Neural progenitor cell (in vitro differentiated cells): Measurements from ENCODE around the gene RAB39A. TPM values are rescaled to one million over a fixed set of nuclear protein-coding genes. Genes with fewer than 3 reads are reported as not detected.

Experiments
- DNase-seq: peaks from one replicate; pipeline ENCODE4 v3.0.0-alpha.2; 2016; ENCODE audit warnings: low spot score
- H2AFZ ChIP-seq: fragments of 200-600 bp; sonication (generic); replicated peaks from 2 replicates; pipeline ENCODE4 v1.6.1; 2016; ENCODE audit warnings: antibody characterized with exemption
- H3F3A ChIP-seq: fragments of 200-600 bp; sonication (generic); 2 replicates; pipeline ENCODE4 v1.6.1; 2016; ENCODE audit warnings: antibody characterized with exemption, low read depth
- H3K27ac ChIP-seq: fragments of 200-600 bp; sonication (generic); 2 replicates; pipeline ENCODE4 v1.5.1; 2016; ENCODE audit warnings: mild to moderate bottlenecking
- H3K27me3 ChIP-seq: fragments of 200-600 bp; sonication (generic); 2 replicates; pipeline ENCODE4 v1.6.1; 2016; ENCODE audit warnings: mild to moderate bottlenecking, moderate library complexity
- H3K36me3 ChIP-seq: fragments of 200-600 bp; sonication (generic); 2 replicates; pipeline ENCODE4 v1.5.1; 2016
- H3K4me1 ChIP-seq: fragments of 200-600 bp; sonication (generic); 2 replicates; pipeline ENCODE4 v1.6.1; 2016; ENCODE audit warnings: mixed run types
- H3K4me2 ChIP-seq: fragments of 200-600 bp; sonication (generic); 2 replicates; pipeline ENCODE4 v1.6.1; 2016
- H3K4me3 ChIP-seq: fragments of 200-600 bp; sonication (generic); 2 replicates; pipeline ENCODE4 v1.5.1; 2016
- H3K79me2 ChIP-seq: fragments of 200-600 bp; sonication (generic); 2 replicates; pipeline ENCODE4 v1.6.1; 2016; ENCODE audit warnings: low read depth
- H3K9ac ChIP-seq: fragments of 200-600 bp; sonication (generic); 2 replicates; pipeline ENCODE4 v1.6.1; 2016
- H3K9me3 ChIP-seq: fragments of 200-600 bp; sonication (generic); 2 replicates; pipeline ENCODE4 v1.5.1; 2016; ENCODE audit warnings: low read depth
- H4K20me1 ChIP-seq: fragments of 200-600 bp; sonication (generic); 2 replicates; pipeline ENCODE4 v1.6.1; 2016; ENCODE audit warnings: low read depth
- H3K27ac Mint-ChIP-seq: 3 replicates; pipeline ENCODE4 v1.8.0; 2021; ENCODE audit warnings: mixed read lengths
- H3K27me3 Mint-ChIP-seq: 2 replicates; pipeline ENCODE4 v1.8.0; 2022; ENCODE audit warnings: low read depth, mild to moderate bottlenecking, inconsistent platforms, moderate library complexity, mixed read lengths; ENCODE audit not compliant: insufficient read depth
- H3K36me3 Mint-ChIP-seq: 3 replicates; pipeline ENCODE4 v1.8.0; 2021; ENCODE audit warnings: mixed read lengths
- H3K4me1 Mint-ChIP-seq: 3 replicates; pipeline ENCODE4 v1.8.0; 2021; ENCODE audit warnings: mixed read lengths
- H3K4me3 Mint-ChIP-seq: 3 replicates; pipeline ENCODE4 v1.8.0; 2021; ENCODE audit warnings: mild to moderate bottlenecking, moderate library complexity, mixed read lengths
- H3K9me3 Mint-ChIP-seq: 3 replicates; pipeline ENCODE4 v1.8.0; 2020; ENCODE audit warnings: mixed read lengths
- EZH2 ChIP-seq: fragments of 200-600 bp; sonication (generic); IDR thresholded peaks from 2 replicates; pipeline ENCODE4 v1.6.1; 2017; ENCODE audit warnings: antibody characterized with exemption, mild to moderate bottlenecking, moderate library complexity
- EZH2phosphoT487 ChIP-seq: fragments of 200-600 bp; sonication (generic); IDR thresholded peaks from 2 replicates; pipeline ENCODE4 v1.6.1; 2017; ENCODE audit warnings: antibody characterized with exemption
- total RNA-seq: library from RNA; depleted of rRNA; stranded (reverse); fragments of >200 nt; gene quantifications from 2 replicates; pipeline ENCODE4 v1.2.3, GENCODE V29; 2015; ENCODE audit warnings: low replicate concordance
- TF ChIP-seq, protein P1 (sequence below): fragments of 200-600 bp; sonication (generic); IDR thresholded peaks from 2 replicates; pipeline ENCODE4 v1.5.1; 2017; ENCODE audit warnings: antibody characterized with exemption, mild to moderate bottlenecking

Gene RAB39A
- total RNA-seq, 1 donor from 2014 or later, result 13.2 TPM

DNA sequence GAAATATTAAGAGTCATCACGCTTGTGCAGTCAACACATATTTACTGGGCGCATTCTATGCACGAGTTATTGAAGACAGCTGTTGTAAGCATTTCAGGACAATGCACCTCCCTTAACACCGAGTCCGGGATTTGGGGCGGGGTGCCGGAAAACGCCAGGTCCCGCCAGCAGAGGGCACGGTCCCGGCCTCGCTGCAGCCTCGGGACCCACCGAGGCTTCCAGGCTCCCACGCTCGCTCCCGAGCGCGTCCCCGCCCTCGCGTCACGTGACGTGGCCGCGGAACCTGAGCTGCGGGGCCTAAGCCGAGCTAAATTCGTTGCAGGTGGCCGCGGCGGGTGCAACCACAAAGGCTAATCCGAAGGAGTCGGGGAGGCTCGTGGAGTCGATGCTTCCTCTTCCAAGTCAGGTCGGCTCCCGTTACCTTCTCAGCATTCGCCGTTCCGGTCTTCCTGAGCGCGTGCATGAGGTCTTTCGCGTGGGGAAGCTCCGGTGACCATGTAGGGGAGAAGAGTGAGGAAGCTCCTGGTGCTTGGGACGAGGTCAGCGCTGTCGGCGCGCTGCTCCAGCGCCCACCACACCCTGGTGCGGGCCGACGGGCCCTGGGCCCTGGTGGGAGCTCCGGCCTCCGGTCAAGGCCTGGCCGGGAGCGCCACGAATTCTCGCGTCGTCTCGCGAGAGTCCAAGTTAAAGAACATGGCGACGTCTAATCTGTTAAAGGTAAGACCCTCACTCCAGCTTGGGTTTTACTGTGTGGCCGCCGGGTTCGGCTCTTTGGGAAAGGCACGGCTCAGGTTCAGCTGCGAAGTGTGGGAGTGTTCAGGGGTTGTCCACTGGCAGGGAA is 80.6 kb downstream of the RAB39A start, which contains the start of gene CUL5:
TSS of gene CUL5 (plus strand) at position 243 of the 841 bp plus-strand sequence. CDS start at position 694, 451 bp downstream.
- Histone ChIP-seq H3K4me2 (peak within 1 kb of the TSS; percentile 99), H4K20me1 (peaks cover 36% of the 10 kb centered on the region), H3K9ac (peak within 1 kb of the TSS; percentile 96), H3K9me3 (no peaks in the 10 kb centered on the region), H2AFZ (peak within 1 kb of the TSS; percentile 86), H3K27me3 (no peaks in the 10 kb centered on the region), H3K79me2 (peaks cover 50% of the 10 kb centered on the region), H3K27ac (peak within 1 kb of the TSS; percentile 92), H3F3A (peaks cover 5% of the 10 kb centered on the region), H3K4me3 (peak within 1 kb of the TSS; percentile 67), H3K4me1 (peaks cover 21% of the 10 kb centered on the region), H3K36me3 (no peaks in the 10 kb centered on the region)
- Mint-ChIP-seq H3K27me3 (peaks cover 4% of the 10 kb centered on the region), H3K27ac (peak within 1 kb of the TSS; percentile 99), H3K4me1 (peaks cover 13% of the 10 kb centered on the region), H3K9me3 (no peaks in the 10 kb centered on the region), H3K4me3 (peak within 1 kb of the TSS; percentile 99), H3K36me3 (no peaks in the 10 kb centered on the region)
- peak; percentile 95 for DNase-seq
- TF ChIP-seq EZH2, result no peak
- TF ChIP-seq, protein P1, sequence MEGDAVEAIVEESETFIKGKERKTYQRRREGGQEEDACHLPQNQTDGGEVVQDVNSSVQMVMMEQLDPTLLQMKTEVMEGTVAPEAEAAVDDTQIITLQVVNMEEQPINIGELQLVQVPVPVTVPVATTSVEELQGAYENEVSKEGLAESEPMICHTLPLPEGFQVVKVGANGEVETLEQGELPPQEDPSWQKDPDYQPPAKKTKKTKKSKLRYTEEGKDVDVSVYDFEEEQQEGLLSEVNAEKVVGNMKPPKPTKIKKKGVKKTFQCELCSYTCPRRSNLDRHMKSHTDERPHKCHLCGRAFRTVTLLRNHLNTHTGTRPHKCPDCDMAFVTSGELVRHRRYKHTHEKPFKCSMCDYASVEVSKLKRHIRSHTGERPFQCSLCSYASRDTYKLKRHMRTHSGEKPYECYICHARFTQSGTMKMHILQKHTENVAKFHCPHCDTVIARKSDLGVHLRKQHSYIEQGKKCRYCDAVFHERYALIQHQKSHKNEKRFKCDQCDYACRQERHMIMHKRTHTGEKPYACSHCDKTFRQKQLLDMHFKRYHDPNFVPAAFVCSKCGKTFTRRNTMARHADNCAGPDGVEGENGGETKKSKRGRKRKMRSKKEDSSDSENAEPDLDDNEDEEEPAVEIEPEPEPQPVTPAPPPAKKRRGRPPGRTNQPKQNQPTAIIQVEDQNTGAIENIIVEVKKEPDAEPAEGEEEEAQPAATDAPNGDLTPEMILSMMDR, result peak; percentile 88
- peak; percentile 14 for TF ChIP-seq EZH2phosphoT487

DNA sequence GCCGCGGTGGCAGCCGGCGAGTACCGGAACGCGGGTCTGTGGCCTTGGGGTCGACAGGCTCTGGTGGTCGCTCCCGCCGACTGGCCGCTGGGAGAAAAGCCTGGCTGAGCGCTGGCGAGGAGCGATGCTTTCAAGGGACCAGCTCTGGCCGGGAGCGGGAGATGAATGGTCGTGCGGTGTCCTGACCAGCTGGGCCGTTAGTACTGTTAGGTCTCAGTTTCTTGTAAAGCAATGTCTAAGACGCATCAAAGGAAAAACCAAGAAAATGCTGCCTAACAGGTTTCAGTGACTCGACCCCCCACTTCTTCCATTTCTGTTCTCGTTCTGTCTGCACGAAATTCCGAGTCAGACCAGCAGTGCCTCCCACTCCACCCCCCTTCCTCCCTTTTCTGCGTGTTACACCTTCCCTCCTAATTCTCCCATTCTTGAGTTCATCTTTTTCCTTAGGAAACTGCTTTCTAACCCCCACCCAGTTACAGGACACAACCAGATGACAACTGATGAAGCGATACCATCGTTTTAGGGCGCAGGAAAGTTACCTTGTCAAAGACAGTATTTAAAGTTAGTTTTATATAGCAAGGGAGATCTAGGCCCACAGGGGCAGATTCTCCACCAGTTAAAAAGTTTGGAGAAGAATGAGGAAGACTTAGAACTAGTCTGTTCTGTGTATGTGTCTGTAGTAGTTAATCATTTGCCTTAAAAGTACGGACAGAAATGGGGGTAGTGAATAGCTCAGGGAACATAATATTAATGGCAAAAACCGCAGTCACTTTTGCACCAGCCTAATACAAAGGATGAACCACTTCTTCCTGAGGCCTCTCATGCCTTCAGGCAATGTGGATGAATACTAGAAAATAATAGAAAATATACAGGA is 81.5 kb downstream of the RAB39A start:
- peak overlapping the region; percentile 99 for H3K27ac Mint-ChIP-seq
- no peaks in the 10 kb centered on the region for H3K9me3 ChIP-seq
- no peaks in the 10 kb centered on the region for H3K27me3 ChIP-seq
- no peaks in the 10 kb centered on the region for H3K36me3 Mint-ChIP-seq
- H3K4me2 ChIP-seq, result peak overlapping the region; percentile 99
- H3K9ac ChIP-seq, result peak overlapping the region; percentile 96
- H3K4me1 ChIP-seq, result peaks cover 24% of the 10 kb centered on the region
- H3K36me3 ChIP-seq, result no peaks in the 10 kb centered on the region
- peaks cover 15% of the 10 kb centered on the region for H3K4me1 Mint-ChIP-seq
- peaks cover 43% of the 10 kb centered on the region for H4K20me1 ChIP-seq
- H3K4me3 Mint-ChIP-seq, result peak overlapping the region; percentile 99
- DNase-seq, result peak; percentile 69
- no peaks in the 10 kb centered on the region for H3K9me3 Mint-ChIP-seq
- H3K79me2 ChIP-seq, result peaks cover 59% of the 10 kb centered on the region
- TF ChIP-seq EZH2phosphoT487, result no peak
- TF ChIP-seq, protein P1, result no peak
- no peak for TF ChIP-seq EZH2
- peaks cover 4% of the 10 kb centered on the region for H3K27me3 Mint-ChIP-seq
- peak overlapping the region; percentile 92 for H3K27ac ChIP-seq
- H3K4me3 ChIP-seq, result peak overlapping the region; percentile 67
- H2AFZ ChIP-seq, result peak overlapping the region; percentile 86
- H3F3A ChIP-seq, result peaks cover 5% of the 10 kb centered on the region

DNA sequence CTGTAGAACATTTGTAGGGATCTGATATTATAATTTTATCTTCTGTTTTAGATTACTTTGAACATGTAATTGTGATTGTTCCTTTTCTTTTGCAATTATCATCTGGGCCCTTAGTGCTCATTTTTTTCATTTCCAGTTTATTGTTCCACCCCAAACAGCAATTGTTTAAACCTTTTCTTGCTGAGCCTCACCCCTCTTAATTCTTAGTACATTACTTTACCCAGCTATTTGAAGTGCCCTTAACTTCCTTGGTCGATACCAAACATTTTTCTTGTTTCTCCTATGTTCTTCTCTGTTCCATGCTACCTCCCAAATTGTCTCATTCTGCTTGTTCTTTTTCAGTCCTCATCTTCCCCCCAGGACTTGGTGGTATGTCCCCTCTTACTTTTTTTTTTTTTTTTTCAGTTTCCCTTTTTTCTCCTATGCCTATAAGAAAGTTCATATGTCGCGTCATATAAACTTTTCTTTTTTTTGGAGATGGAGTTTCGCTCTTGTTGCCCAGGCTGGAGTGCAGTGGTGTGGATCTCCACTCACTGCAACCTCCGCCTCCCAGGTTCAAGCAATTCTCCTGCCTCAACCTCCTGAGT is 84.0 kb downstream of the RAB39A start:
- H3K4me3 ChIP-seq, result no peak overlapping the region
- peaks cover 84% of the 10 kb centered on the region for H3K79me2 ChIP-seq
- Mint-ChIP-seq H3K27me3 (peaks cover 4% of the 10 kb centered on the region), H3K36me3 (no peaks in the 10 kb centered on the region), H3K4me3 (no peak overlapping the region), H3K9me3 (no peaks in the 10 kb centered on the region), H3K27ac (no peak overlapping the region), H3K4me1 (peaks cover 20% of the 10 kb centered on the region)
- H2AFZ ChIP-seq, result no peak overlapping the region
- peak overlapping the region; percentile 99 for H3K4me2 ChIP-seq
- H3K9ac ChIP-seq, result no peak overlapping the region
- H4K20me1 ChIP-seq, result peaks cover 68% of the 10 kb centered on the region
- no peak for TF ChIP-seq EZH2
- no peak for TF ChIP-seq EZH2phosphoT487
- TF ChIP-seq, protein P1, result no peak
- no peak overlapping the region for H3K27ac ChIP-seq
- H3K27me3 ChIP-seq, result no peaks in the 10 kb centered on the region
- H3K9me3 ChIP-seq, result no peaks in the 10 kb centered on the region
- H3K4me1 ChIP-seq, result peaks cover 24% of the 10 kb centered on the region
- H3K36me3 ChIP-seq, result no peaks in the 10 kb centered on the region
- peaks cover 5% of the 10 kb centered on the region for H3F3A ChIP-seq
- no peak for DNase-seq

Other genes starting within 250 kb of the RAB39A start
- gene SLN, start 216.4 kb upstream of the RAB39A start, total RNA-seq, result not detected in 2 replicates
- 9.8 and 10.3 TPM in 2 replicates for gene SLC35F2, start 69.7 kb upstream of the RAB39A start, total RNA-seq
- gene CUL5, start 80.5 kb downstream of the RAB39A start, total RNA-seq, result 35.3 and 55.1 TPM in 2 replicates
- 37.6 and 50.9 TPM in 2 replicates for gene ACAT1, start 193.1 kb downstream of the RAB39A start, total RNA-seq